Retina (tissue), 1 donor: ENCODE measurements around the gene REEP6.
"Not testable (repeated sequence)": the region's sequence is repeated elsewhere in the genome, so short reads cannot be mapped to it uniquely, and the experiment has no call there.

ENCODE experiments used
- DNase-seq: peaks from one replicate; pipeline ENCODE4 v3.0.0-alpha.2; 2016

The REEP6 gene

GRCh38 chr19:1492474-1493006 is 1.6 kb downstream of the REEP6 start:
- no peak for DNase-seq

- DNase-seq: no peak
Observed at GRCh38 chr19:1494115-1494815, 3.3 kb downstream of the REEP6 start.

- no peak for DNase-seq
Observed at GRCh38 chr19:1495051-1495798, 4.2 kb downstream of the REEP6 start.

GRCh38 chr19:1495799-1496713 is 5.1 kb downstream of the REEP6 start:
- DNase-seq: no peak

- DNase-seq: no peak
Observed at GRCh38 chr19:1496714-1497577, 6.0 kb downstream of the REEP6 start.

- no peak for DNase-seq
Observed at GRCh38 chr19:1497578-1498235, 6.7 kb downstream of the REEP6 start.

- not testable (repeated sequence) for DNase-seq
Observed at GRCh38 chr19:1499231-1499630, 8.2 kb downstream of the REEP6 start.

GRCh38 chr19:1501200-1501595 is 10.2 kb downstream of the REEP6 start:
- DNase-seq: no peak

- no peak for DNase-seq
Observed at GRCh38 chr19:1502433-1503088, 11.6 kb downstream of the REEP6 start.

- peak; percentile 81 for DNase-seq
Observed at GRCh38 chr19:1503089-1503924, 12.3 kb downstream of the REEP6 start.

- no peak for DNase-seq
Observed at GRCh38 chr19:1503925-1504773, 13.2 kb downstream of the REEP6 start.

GRCh38 chr19:1505012-1505411 is 14.0 kb downstream of the REEP6 start:
- DNase-seq: no peak

GRCh38 chr19:1505991-1506881 is 15.3 kb downstream of the REEP6 start:
- no peak for DNase-seq

GRCh38 chr19:1507192-1507660 is 16.2 kb downstream of the REEP6 start:
- no peak for DNase-seq

- peak; percentile 99 for DNase-seq
Observed at GRCh38 chr19:1507763-1508506, 17.0 kb downstream of the REEP6 start.

- no peak for DNase-seq
Observed at GRCh38 chr19:1508507-1508856, 17.5 kb downstream of the REEP6 start.
